ENCODE results near the gene DNAH6.

The DNAH6 gene

DNA sequence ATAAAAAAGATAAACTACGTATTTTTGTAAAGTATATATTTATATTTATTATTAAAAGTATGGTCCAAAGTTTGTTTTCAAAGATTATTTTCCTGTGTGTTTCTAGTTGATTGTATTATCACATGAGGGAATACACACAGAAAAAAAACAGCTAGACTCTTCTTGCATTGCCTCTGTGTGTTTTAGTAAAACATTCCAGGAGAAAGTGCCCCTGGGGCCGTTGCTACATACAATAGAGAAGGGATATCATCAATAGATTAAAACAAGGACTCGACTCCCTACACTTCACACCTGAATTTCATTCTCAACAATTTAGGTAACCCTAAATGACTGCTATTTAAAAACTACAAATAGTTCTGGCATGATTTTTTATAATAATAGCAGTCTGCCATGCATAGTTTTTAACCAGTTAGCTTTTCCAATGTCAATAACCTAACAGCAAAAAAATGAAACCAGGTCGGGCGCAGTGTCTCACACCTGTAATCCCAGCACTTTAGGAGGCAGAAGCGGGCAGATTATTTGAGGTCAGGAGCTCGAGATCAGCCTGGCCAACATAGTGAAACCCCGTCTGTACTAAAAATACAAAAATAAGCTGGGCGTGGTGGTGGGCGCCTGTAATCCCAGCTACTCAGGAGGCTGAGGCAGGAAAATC is 171.3 kb downstream of the DNAH6 start:
- DNase-seq (ENCODE audit: extremely low read depth in 1 of 2, low read depth in 1 of 2) = no peak

DNA sequence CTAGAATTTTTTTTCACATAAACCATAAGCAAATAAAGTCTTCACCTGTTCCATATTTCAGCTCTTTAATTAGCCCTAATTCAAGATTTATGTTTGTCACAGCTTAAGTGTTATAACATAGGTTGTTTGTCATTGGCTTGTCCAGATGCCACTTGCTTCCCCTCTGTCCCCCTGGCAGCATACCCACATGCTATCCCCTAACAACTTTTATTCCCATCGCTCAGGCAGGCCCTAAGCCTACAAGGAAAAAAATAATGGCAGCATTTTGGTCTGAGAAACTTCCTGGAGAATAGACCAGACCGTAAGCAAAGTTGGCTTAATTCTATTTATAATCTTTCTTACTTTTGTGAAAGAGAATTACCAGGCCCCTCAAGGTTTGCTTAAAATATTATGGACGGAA is 173.9 kb downstream of the DNAH6 start:
- DNase-seq (ENCODE audit: extremely low read depth in 1 of 2, low read depth in 1 of 2) = no peak

DNA sequence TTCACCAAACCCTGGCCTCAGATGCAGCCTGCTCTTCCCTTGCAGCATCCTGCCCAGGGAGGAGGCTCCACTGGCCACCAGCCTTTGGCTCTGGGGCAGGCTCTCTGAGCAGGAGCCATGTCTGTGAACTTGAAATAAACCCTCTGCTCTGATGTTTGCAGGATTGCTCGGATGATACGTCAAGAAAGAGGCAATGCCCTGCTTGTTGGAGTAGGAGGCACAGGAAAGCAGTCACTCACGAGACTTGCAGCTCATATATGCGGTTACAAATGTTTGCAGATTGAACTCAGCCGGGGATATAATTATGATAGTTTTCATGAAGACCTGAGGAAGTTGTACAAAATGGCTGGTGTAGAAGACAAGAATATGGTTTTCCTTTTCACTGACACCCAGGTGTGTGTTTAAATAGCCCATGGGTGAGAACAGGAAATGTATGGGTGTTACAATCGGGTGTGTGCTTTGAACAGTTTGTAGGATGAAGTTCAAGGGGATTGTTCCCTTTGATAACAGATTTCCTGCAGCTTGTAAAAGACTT is 177.9 kb downstream of the DNAH6 start:
- no peak for DNase-seq (ENCODE audit: extremely low read depth in 1 of 2, low read depth in 1 of 2)

DNA sequence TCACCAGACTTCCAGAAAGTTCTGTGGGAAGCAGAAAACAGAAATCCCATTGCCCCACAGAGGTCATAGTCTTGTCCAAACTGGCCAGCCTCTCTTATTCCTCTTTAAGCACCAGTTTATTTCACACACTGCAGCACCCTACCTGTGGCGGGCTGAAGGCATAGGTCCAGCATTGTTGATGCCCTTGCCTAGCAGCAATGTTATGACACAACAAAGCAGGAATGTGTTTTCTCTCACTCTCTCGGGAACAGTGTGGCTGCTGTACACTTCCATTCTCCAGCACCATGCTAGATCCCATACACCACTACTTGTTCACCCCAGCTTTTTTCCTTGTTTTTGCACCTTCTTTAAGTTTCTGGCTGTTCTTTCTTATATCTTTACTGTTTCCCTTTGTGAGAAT is 181.6 kb downstream of the DNAH6 start:
- DNase-seq (ENCODE audit: extremely low read depth in 1 of 2, low read depth in 1 of 2) = no peak

DNA sequence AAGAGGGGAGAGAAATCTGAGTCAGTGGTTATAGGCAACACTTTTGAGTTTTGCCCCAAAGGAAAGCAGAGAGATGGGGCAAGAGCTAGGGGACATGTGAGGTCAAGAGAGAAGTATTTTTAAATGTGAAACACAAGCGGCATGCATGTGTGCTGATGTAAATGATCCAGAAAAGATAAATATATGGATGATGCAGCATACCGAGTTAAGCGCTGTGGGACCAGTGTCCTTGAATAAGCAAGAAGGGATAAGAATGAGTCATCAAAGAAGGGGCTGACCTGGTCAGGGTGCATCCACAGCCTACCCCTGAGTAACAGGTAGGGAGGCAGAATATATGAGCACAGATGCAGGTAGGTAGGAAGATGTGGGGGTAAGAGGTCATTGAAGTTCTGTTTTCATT is 183.7 kb downstream of the DNAH6 start:
- no peak for DNase-seq (ENCODE audit: extremely low read depth in 1 of 2, low read depth in 1 of 2)

DNA sequence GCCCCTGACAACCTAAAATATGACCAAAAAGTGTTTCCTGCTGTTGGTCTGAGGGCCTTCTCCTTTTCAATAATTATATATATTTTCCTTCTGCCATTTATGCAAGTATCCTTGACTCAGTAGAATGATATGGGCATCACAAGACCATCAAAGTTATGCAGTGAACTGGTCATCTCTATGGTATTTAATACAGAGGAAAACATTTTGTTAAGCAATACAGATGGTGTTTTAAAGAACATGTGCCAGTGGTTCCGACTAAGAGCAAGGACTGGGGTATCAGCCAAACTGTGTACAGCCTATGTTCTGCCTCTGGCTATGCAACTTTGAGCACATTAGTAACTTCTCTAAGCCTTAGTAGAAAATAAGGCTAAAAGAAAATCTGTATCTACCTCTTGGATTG is 185.6 kb downstream of the DNAH6 start:
- no peak for DNase-seq (ENCODE audit: extremely low read depth in 1 of 2, low read depth in 1 of 2)

DNA sequence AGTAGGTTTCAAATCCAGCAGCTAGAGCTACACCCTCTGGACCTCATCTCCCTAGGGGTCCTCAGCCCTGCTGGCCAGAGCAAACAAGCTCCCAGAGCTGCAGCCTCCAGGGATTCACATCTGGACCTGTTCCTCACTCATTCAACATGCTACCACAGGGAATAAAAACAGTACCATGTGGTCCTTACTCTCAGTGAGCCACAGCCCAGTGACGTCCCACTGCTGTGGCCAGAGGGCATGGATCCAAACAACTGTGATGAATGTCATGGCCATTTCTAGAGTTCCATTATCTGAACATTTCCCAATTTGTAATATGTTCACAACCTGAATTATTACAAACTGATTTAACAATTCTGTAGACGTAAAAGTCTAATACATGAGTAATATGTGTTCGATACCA is 186.6 kb downstream of the DNAH6 start:
- no peak for DNase-seq (ENCODE audit: extremely low read depth in 1 of 2, low read depth in 1 of 2)

DNA sequence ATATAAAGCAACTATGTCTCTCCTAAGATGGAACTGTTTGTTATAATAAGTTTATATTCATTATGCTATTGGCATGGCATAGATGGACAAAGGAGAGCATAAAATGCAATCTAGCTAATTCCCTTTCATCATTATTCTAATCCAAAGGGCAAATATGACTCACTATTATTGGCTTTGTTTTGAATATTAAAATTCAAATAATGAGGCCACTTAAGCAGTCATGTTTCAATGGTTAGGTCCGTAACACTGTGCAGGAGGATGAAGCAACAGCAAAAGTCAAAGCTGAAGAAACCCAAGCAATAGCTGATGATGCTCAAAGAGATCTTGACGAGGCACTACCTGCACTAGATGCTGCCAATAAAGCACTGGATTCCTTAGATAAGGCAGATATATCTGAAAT is 187.5 kb downstream of the DNAH6 start:
- DNase-seq (ENCODE audit: extremely low read depth in 1 of 2, low read depth in 1 of 2) = no peak

DNA sequence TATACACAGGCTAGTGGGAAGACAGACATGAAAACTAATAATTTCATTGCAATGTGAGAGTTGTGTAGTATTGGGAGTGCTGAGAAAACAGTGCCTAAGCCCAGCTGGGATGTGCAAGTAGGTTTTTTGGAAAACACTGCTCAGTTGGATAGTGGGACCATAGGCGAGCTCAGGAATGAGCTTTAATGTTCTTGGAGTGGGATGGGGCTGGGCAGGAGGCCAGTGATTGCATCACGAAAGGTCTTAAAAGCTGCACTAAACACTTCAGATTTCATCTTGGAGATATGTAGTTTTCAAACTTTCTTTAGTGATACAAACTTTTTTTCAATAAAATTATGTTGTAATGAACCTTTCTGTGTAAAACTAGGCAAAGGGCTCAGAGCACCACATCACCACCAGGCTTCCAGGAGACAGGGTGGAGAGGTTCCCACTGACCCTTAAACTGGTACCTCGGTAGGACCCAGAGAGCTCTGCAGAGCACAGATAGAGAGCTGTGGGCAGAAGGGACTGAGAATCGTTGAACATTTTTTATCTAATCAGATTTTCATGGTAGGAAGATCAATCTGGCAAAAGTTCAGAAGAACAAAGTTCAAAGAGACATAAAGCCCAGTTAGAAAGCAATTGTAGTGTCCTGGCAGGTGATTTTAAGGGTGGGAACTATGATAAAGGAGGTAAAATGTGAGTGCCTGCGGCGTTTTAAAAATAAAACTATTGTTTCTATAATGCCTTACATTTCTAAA is 188.4 kb downstream of the DNAH6 start:
- no peak for DNase-seq (ENCODE audit: extremely low read depth in 1 of 2, low read depth in 1 of 2)

DNA sequence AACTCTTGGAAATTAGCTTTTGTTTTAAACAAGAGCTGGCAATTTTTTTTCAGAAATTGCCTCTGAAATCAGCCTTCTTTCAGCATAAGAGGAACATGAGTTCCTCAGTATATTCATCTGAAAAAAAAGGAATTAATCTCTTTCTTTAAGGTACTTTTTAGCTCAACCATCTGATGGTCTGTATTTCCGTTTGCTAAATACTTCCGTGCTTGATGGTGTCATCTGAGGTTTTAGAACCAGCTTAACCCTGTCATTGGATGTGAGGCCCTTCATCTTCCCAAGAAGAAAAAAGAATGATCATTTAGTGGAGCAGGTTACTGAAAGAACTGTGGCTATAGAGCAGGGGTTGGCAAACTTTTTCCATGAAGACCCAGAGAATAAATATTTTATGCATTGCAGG is 189.6 kb downstream of the DNAH6 start:
- DNase-seq (ENCODE audit: extremely low read depth in 1 of 2, low read depth in 1 of 2) = no peak

DNA sequence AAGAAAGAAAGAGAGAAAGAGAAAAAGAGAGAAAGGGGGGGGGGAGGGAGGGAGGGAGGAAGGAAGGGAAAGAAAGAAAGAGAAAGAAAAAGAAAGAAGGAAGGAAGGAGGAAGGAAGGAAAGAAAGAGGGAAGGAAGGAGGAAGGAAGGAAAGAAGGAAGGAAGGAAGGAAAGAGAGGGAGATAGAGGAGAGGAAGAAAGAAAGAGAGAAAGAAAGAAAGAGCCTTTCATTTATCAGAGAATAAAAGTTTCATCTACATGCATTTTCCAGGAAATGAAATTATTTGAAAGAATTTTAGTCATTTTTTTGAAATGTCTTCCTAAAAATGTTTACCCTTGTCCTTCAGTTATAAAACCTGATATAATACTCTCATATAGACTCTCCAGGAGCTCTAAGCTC is 192.1 kb downstream of the DNAH6 start:
- DNase-seq (ENCODE audit: extremely low read depth in 1 of 2, low read depth in 1 of 2) = no peak

DNA sequence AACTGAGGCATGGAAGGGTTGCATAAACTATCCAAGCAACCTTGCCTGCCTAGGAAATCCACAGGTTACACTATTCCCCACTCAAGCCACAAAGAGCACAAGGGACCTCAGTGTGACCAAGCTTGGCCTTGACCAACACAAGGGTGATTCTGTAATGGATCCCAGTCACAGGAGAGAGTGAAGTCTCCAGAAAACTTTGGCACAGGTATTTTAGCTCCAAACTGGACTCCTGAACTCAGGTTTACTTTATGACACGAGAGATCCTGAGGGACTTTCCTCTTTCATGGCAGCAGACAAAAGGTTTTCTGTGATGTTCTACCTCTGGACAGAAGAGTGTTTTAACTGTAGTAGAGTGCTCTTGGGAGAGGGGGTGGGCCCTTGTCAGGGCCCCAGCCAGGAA is 195.4 kb downstream of the DNAH6 start:
- DNase-seq (ENCODE audit: extremely low read depth in 1 of 2, low read depth in 1 of 2) = no peak

DNA sequence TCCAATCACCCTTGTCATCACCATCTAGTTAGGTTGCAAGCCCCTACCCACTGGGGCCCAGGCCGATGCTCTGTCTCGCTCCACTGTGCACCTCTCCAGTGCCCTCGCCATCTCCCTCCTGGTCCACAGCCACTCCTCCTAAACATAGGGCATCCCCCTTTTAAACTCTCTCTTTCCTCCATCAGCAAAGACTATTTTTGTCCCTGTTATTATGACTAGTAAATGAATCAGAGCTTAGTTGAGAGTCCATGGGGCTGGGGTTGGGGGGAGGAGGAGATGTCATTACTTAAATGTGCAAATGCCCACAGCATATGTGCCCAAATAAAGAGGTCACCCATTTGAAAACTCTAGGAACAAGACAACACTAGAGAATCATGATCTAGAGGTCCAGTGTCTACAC is 197.1 kb downstream of the DNAH6 start:
- no peak for DNase-seq (ENCODE audit: extremely low read depth in 1 of 2, low read depth in 1 of 2)

DNA sequence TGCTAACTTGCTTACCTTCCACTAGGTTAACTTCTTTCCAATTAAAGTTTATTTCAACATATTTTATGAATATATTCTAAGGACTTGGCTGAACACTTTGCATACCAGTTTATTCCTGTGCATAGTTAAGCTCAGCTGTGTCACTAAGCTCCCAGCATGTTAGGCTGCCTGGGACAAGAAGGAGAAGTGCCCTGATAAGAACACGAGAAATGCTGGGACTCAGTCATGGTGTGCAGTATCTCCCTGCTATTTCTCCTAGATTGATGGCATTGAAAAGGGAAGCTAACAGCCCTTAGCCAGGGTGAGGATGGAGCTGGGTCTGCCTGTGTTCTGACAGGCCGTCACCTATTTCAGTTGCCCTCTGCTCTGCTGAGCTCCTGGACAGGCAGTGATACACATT is 200.3 kb downstream of the DNAH6 start:
- DNase-seq (ENCODE audit: extremely low read depth in 1 of 2, low read depth in 1 of 2) = no peak

DNA sequence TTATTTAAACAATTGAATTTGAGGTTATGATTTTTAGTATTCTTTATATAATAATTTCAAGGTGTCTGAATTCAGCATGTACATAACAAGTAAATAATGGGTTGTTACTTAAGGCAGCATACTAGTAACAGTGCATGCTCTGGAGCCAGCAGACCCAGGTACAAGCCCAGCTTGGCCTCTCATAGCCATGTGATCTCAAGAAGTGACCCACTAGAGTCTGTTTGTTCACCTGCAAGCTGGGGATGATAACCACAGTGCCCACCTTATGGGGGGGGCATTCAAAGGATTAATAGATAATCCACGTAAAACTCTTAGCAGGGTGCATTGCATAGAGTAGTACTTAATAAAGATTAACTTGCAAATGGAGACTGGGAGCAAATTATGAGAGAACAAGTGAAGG is 201.0 kb downstream of the DNAH6 start:
- DNase-seq (ENCODE audit: extremely low read depth in 1 of 2, low read depth in 1 of 2) = no peak

DNA sequence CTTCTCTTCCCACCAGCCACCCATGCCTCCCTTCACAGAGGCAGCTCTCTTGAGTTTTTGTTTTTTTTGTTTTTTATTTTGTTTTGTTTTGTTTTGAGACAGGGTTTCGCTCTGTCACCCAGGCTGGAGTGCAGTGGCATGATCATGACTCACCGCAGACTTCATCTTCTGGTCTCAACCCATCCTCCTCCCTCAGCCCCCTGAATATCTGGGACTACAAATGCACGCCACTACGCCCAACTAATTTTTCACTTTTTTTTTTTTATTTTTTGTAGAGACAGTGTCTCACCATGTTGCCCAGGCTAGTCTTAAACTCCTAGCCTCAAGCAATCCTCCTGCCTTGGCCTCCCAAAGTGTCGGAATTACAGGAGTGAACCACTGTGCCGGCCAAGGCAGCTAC is 203.1 kb downstream of the DNAH6 start:
- DNase-seq (ENCODE audit: extremely low read depth in 1 of 2, low read depth in 1 of 2) = no peak

DNA sequence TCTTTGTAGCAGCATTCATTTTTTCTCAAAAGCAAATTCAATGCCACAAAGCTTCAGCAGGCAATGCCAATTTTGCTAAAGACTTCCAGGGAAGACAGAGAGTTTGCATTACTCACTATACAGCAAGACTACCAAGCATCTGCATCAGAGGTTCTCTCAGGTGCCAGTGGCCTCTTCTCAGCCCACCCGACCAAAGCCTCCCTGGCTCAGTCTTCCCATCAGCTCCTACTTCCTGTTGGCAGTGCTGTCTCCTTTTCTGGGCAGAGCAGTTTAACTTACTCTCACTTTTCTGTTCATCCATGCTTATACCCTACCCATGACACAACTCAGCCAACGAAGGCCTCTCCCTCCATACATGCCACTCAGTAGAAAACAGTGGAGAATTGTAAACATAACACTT is 207.5 kb downstream of the DNAH6 start:
- no peak for DNase-seq (ENCODE audit: extremely low read depth in 1 of 2, low read depth in 1 of 2)

DNA sequence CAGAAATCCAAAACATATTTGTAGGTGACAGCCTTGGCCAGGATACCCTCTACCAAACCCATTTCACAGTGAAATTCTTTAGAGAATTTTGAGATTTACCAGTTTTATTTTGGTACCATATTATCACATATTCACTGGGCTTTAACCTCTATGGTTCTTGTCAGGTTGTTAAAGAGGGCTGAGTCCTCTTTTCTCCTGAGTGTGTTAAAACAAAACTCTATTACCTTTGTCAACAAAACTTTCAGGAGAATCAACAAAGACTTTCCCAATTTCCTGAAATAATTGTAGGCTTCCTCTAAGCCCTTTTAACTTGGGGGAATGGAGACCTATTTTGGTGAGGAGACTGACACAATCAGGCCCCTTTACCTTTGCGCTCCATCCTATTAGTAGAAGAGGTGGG is 209.4 kb downstream of the DNAH6 start:
- no peak for DNase-seq (ENCODE audit: extremely low read depth in 1 of 2, low read depth in 1 of 2)

DNA sequence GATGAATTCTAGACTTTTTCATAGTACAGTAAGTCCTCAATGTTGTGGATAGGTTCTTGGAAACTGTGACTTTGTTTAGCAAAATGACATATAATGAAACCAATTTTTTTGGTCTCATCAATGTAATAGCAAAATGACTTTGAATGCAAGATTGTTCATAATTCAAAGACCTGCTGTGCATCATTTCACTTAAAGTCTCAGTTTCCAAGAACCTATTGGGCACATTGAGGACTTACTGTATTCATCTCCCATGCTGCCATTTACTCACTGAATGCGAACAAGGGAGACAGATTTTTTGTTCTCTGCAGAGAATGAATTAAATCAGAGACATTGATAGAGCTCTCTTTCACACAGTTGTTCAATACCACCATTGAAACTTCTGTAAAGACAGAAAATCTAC is 211.0 kb downstream of the DNAH6 start:
- no peak for DNase-seq (ENCODE audit: extremely low read depth in 1 of 2, low read depth in 1 of 2)

DNA sequence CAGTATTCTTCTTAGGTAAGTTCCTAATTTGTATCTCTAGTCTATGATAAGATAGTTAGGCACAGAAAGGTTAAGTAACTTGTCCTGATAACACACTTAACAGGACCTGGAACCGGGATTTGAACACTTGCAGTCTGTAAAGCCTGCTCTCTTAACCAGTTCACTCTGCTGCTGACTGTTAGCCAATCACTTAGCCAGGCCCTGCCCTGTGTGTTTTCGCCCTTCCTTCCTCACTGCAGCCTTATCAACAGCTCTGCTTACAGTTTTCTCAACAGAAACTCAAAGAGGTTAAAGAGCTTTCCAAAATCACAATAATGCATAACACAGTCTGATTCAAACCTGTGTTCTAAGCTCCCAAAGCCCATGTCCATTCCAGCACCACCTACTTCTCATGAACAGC is 212.9 kb downstream of the DNAH6 start:
- DNase-seq (ENCODE audit: extremely low read depth in 1 of 2, low read depth in 1 of 2) = no peak

DNA sequence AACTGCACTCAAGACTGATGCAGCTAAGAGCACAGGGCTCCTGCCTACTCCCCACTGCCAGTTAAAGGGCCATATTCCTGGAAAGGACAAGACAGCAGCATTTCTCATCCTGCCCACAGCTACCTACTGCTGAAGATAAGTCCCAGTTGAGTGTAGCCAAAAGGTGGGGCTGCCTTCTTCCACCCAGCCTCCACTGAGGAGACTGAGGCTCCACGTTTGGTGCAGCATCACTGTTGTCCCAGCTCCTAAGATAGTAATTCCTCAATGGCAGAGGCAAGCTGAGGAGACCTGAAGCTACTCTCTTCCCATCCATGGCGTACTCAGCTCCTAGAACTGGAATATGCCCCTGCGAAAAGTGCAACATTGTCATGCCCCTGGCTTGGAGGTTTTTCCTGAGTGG is 214.9 kb downstream of the DNAH6 start:
- no peak for DNase-seq (ENCODE audit: extremely low read depth in 1 of 2, low read depth in 1 of 2)

DNA sequence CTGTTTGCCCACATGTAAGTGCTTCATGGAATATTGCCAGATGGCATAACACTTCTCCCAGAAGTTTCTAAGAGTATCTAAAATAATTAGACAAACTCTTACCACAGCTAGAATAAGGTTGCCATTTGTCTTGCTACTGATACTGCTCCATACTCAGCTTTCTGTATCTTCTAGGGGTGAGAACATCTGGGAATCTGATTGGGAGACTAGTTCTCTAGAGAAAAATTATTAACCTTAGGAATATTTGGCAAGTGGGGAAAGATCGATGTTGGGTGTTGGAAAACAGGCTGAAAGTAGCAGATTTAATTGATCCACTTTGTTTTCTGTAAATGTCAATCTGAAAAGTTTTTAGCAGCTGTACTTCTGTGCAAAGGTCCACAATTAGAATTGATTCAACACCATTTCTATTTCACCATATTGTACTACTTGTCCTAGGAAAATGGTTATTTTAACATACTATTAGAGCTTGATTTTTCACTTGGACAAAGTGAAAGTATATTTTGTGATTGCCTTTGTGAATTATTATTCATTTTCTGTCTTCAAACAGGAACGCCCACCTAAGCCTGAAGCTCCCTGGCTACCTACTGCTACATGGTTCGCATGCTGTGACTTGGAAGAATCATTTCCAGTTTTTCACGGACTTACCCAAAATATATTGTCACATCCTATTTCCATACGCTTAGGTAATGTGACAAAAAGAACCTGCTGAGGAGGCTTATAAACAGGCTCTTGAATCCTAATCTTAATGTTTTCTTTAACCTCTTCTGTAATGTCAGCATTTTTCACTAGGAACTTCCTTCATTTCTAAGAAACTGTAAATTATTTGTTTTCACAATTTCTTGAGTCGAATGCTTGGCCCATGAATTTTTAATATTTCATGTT is 216.8 kb downstream of the DNAH6 start:
- DNase-seq (ENCODE audit: extremely low read depth in 1 of 2, low read depth in 1 of 2) = no peak

Measured in stimulated activated CD8-positive, alpha-beta memory T cell treated with anti-CD3 and anti-CD28 coated beads, Interleukin-7, amount 100 ng/mL, for 48 hours (primary cell).